GM13976 (cell line): ENCODE measurements around the gene SDK1.

Experiments
- DNase-seq: peaks from one replicate; pipeline ENCODE4 v3.0.0; 2012; ENCODE audit warnings: low spot score
- CTCF ChIP-seq: IDR thresholded peaks from 2 replicates; pipeline ENCODE4 v1.5.1; 2012; ENCODE audit warnings: borderline replicate concordance, mild to moderate bottlenecking; ENCODE audit not compliant: insufficient read depth; ENCODE audit errors: extremely low read depth, missing control alignments, control extremely low read depth
- in situ Hi-C: fragments of 300-500 bp; cut with MboI; formaldehyde crosslinking; loops from one replicate; pipeline ENCODE4 v1.12.0; 2022; ENCODE audit warnings: low sequenced_read_pairs, mixed read lengths, inconsistent platforms; ENCODE audit not compliant: unreplicated experiment

Gene SDK1

GRCh38 chr7:4037877-4038276, 736.8 kb downstream of the SDK1 start:
- TF ChIP-seq CTCF: no peak
- in situ Hi-C loops: no loop called here
- no peak for DNase-seq

- no peak for TF ChIP-seq CTCF
- in situ Hi-C loops: no loop called here
- no peak for DNase-seq
These were observed 739.3 kb downstream of the SDK1 start for GRCh38 chr7:4040109-4040928.

- in situ Hi-C loops: no loop called here
- TF ChIP-seq CTCF: no peak
- no peak for DNase-seq
These were observed 741.5 kb downstream of the SDK1 start for GRCh38 chr7:4042402-4043045.

GRCh38 chr7:4043988-4044387, 742.9 kb downstream of the SDK1 start:
- DNase-seq: no peak
- in situ Hi-C loops: no loop called here
- TF ChIP-seq CTCF: no peak

GRCh38 chr7:4045450-4045849, 744.4 kb downstream of the SDK1 start:
- TF ChIP-seq CTCF: no peak
- DNase-seq: peak; percentile 9
- in situ Hi-C loops: no loop called here

- DNase-seq: no peak
- TF ChIP-seq CTCF: no peak
- in situ Hi-C loops: no loop called here
These were observed 744.9 kb downstream of the SDK1 start for GRCh38 chr7:4045975-4046374.
